Natural killer cell (primary cell): ENCODE results near the gene MYO19. TPM values are rescaled to one million over a fixed set of nuclear protein-coding genes. Genes with fewer than 3 reads are reported as not detected.

Source experiments
- ATAC-seq, 3 donors: fragments of 150-1000 bp in 2 of 3; fragments of 200-7000 bp in 1 of 3; cut with Tn5 transposase; 1 replicate in 1 of 3; 2 replicates in 2 of 3; pipeline ENCODE4 v1.10.0; 2021; ENCODE audit warnings: mild to moderate bottlenecking in 2 of 3, moderate library complexity in 2 of 3
- DNase-seq, 2 donors: peaks; one replicate each; pipeline versions ENCODE4 v3.0.0 to v3.0.0-alpha.2; 2013 to 2021; ENCODE audit warnings: mixed read lengths in 1 of 2
- H3K27ac ChIP-seq: one replicate; pipeline ENCODE4 v1.5.1; 2013; ENCODE audit warnings: mild to moderate bottlenecking, low read length
- H3K27me3 ChIP-seq: one replicate; pipeline ENCODE4 v1.6.1; 2013; ENCODE audit warnings: low read length; ENCODE audit not compliant: control insufficient read depth, insufficient read depth
- H3K36me3 ChIP-seq: one replicate; pipeline ENCODE4 v1.6.1; 2013; ENCODE audit warnings: low read length; ENCODE audit not compliant: control insufficient read depth, insufficient read depth
- H3K4me1 ChIP-seq: one replicate; pipeline ENCODE4 v1.6.1; 2013; ENCODE audit warnings: low read length; ENCODE audit not compliant: control insufficient read depth, insufficient read depth
- H3K4me3 ChIP-seq: one replicate; pipeline ENCODE4 v1.5.1; 2013; ENCODE audit warnings: low read length
- H3K9me3 ChIP-seq: one replicate; pipeline ENCODE4 v1.6.1; 2013; ENCODE audit warnings: low read length; ENCODE audit not compliant: control insufficient read depth, insufficient read depth
- H3K27ac Mint-ChIP-seq, 2 donors: one replicate each; pipeline ENCODE4 v1.8.0; 2022; ENCODE audit warnings: mild to moderate bottlenecking in 2 of 2, mixed read lengths in 2 of 2, moderate library complexity in 1 of 2
- H3K27me3 Mint-ChIP-seq, 2 donors: one replicate each; pipeline ENCODE4 v1.8.0; 2022; ENCODE audit warnings: low read depth in 2 of 2, mixed read lengths in 2 of 2
- H3K36me3 Mint-ChIP-seq: one replicate; pipeline ENCODE4 v1.8.0; 2022; ENCODE audit warnings: mixed read lengths
- H3K4me1 Mint-ChIP-seq, 2 donors: one replicate each; pipeline ENCODE4 v1.8.0; 2022; ENCODE audit warnings: mixed read lengths in 2 of 2
- H3K4me3 Mint-ChIP-seq: one replicate; pipeline ENCODE4 v1.8.0; 2022; ENCODE audit warnings: mild to moderate bottlenecking, moderate library complexity, mixed read lengths
- H3K9me3 Mint-ChIP-seq, 2 donors: one replicate each; pipeline ENCODE4 v1.8.0; 2022; ENCODE audit warnings: mixed read lengths in 2 of 2
- CTCF ChIP-seq: fragments of 200-600 bp; IDR thresholded peaks from one replicate; pipeline ENCODE4 v1.8.0; 2022; ENCODE audit warnings: antibody characterized with exemption
- WGBS: methylation state at CpG from one replicate; pipeline ENCODE4 v1.1.7; 2013; ENCODE audit warnings: missing lambda C conversion rate; ENCODE audit not compliant: insufficient coverage; 5-methylcytosine and 5-hydroxymethylcytosine counted together
- intact Hi-C: fragments of 100-400 bp; cut with micrococcal nuclease; formaldehyde crosslinking; loops from one replicate; pipeline ENCODE4 v1.14.2; 2022
- total RNA-seq, 4 donors: library from RNA; stranded (reverse); fragments of 120-200 nt in 1 of 4; gene quantifications; one replicate each; pipeline versions ENCODE4 v1.2.3 to v1.2.4, GENCODE V29; 2013 to 2022

The MYO19 gene, protein sequence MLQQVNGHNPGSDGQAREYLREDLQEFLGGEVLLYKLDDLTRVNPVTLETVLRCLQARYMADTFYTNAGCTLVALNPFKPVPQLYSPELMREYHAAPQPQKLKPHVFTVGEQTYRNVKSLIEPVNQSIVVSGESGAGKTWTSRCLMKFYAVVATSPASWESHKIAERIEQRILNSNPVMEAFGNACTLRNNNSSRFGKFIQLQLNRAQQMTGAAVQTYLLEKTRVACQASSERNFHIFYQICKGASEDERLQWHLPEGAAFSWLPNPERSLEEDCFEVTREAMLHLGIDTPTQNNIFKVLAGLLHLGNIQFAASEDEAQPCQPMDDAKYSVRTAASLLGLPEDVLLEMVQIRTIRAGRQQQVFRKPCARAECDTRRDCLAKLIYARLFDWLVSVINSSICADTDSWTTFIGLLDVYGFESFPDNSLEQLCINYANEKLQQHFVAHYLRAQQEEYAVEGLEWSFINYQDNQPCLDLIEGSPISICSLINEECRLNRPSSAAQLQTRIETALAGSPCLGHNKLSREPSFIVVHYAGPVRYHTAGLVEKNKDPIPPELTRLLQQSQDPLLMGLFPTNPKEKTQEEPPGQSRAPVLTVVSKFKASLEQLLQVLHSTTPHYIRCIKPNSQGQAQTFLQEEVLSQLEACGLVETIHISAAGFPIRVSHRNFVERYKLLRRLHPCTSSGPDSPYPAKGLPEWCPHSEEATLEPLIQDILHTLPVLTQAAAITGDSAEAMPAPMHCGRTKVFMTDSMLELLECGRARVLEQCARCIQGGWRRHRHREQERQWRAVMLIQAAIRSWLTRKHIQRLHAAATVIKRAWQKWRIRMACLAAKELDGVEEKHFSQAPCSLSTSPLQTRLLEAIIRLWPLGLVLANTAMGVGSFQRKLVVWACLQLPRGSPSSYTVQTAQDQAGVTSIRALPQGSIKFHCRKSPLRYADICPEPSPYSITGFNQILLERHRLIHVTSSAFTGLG
- total RNA-seq: 100 to 1,000 TPM in 2 of 3 donors, 10 to 100 TPM in 1; 84.2 to 119 (median 104) TPM
- 48.0 TPM for total RNA-seq (2013)

- Histone ChIP-seq H3K36me3 (peaks cover 5% of the 10 kb centered on the region), H3K4me1 (peaks cover 19% of the 10 kb centered on the region), H3K9me3 (no peaks in the 10 kb centered on the region), H3K27me3 (no peaks in the 10 kb centered on the region), H3K4me3 (peak within 1 kb of the TSS; percentile 100), H3K27ac (peak within 1 kb of the TSS; percentile 98)
- Mint-ChIP-seq H3K9me3 (no peaks in the 10 kb centered on the region), H3K4me3 (peak within 1 kb of the TSS; percentile 98), H3K4me1 (peaks cover 21 to 28% of the 10 kb centered on the region in 2 donors), H3K36me3 (no peaks in the 10 kb centered on the region), H3K27me3 (no peaks in the 10 kb centered on the region), H3K27ac (peak within 1 kb of the TSS; percentile 96 to 99)
- DNase-seq (peak; percentile 81 to 92), ATAC-seq (peak; percentile 84 to 90 (median 85))
- WGBS: under 1% methylated on average over 83 of the region's 83 CpGs
- no peak for TF ChIP-seq CTCF
- intact Hi-C loops: loop anchor here (1.0 kb wide), 2 partner anchors 9 to 49 kb away; partner anchors contain the start of genes GGNBP2 and ZNHIT3
Measured at GRCh38 chr17:36534840-36535668, at the start of gene MYO19, which contains the start of gene PIGW. MYO19 (minus strand) TSS chr17:36534868; CDS start chr17:36532538, 2,330 bp downstream. PIGW (plus strand) TSS chr17:36534987; CDS start chr17:36537102, 2,115 bp downstream.

DNA sequence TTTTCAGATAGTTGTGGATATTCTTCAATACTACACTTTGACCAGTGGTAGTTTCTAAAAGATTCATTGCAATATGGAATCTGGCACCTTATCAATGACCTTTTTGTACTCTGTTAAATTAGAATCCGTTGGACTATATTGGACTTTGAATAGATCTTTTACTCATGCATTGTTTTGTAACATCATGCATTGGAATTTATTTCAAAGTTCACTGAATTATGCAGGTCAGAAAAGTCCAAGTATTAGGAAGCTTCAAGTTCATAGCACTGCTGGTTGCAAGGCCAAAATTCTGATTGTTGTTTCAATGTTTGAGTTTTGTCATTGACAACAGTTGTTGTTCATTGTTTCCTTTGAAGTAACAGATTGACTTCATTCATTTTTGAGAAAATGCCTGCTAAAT is 49.1 kb upstream of the MYO19 start:
- H3K36me3 Mint-ChIP-seq: peaks cover 13% of the 10 kb centered on the region
- peaks cover 65% of the 10 kb centered on the region for H3K36me3 ChIP-seq
- H3K27ac Mint-ChIP-seq: no peak overlapping the region
- no peaks in the 10 kb centered on the region for H3K27me3 Mint-ChIP-seq
- H3K4me1 Mint-ChIP-seq: peaks cover 0 to 5% of the 10 kb centered on the region in 2 donors
- no peak overlapping the region for H3K27ac ChIP-seq
- no peak overlapping the region for H3K4me3 Mint-ChIP-seq
- 100% methylated on average over 1 of the region's 1 CpG for WGBS
- no peaks in the 10 kb centered on the region for H3K4me1 ChIP-seq
- H3K27me3 ChIP-seq: no peaks in the 10 kb centered on the region
- no peaks in the 10 kb centered on the region for H3K9me3 Mint-ChIP-seq
- H3K9me3 ChIP-seq: no peaks in the 10 kb centered on the region
- H3K4me3 ChIP-seq: no peak overlapping the region
- intact Hi-C loops: no loop called here
- DNase-seq (no peak), ATAC-seq (no peak)
- no peak for TF ChIP-seq CTCF

DNA sequence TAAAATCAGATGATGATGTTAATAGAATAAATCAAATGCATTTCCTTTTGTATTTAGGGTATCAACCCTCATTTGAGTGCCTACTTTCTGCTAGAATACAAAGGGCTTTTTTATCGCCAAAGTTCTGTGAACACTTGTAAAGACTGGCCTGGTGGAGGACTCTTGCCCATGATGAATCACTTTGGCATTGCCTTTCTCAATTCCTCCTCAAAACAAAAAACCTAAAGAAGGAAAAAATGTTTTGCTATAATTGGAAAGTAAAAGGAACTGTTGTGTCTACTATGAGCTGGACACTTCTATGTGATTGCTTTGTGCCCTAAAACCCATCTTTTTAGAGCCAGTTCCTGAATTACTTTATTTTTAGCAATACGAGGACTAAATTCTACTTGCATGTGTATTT is 44.0 kb upstream of the MYO19 start:
- ATAC-seq (no peak), DNase-seq (no peak)
- peaks cover 16 to 30% of the 10 kb centered on the region in 2 donors for H3K4me1 Mint-ChIP-seq
- WGBS: 100% methylated on average over 2 of the region's 2 CpGs
- H3K27me3 Mint-ChIP-seq: no peaks in the 10 kb centered on the region
- no peak overlapping the region for H3K4me3 Mint-ChIP-seq
- Histone ChIP-seq H3K27ac (no peak overlapping the region), H3K9me3 (no peaks in the 10 kb centered on the region), H3K4me3 (no peak overlapping the region), H3K4me1 (no peaks in the 10 kb centered on the region), H3K36me3 (peaks cover 52% of the 10 kb centered on the region), H3K27me3 (no peaks in the 10 kb centered on the region)
- no peaks in the 10 kb centered on the region for H3K9me3 Mint-ChIP-seq
- no peak for TF ChIP-seq CTCF
- peaks cover 8% of the 10 kb centered on the region for H3K36me3 Mint-ChIP-seq
- intact Hi-C loops: no loop called here
- no peak overlapping the region for H3K27ac Mint-ChIP-seq
